Putamen (tissue), 1 donor: ENCODE data around the gene SEZ6L.

Source experiments
- DNase-seq: peaks from one replicate; pipeline ENCODE4 v3.0.0-alpha.2; 2016; ENCODE audit warnings: low spot score

The SEZ6L gene

GRCh38 chr22:26182723-26183122, 13.5 kb downstream of the SEZ6L start:
- DNase-seq = no peak

- DNase-seq = no peak
Observed at GRCh38 chr22:26185190-26185589, 15.9 kb downstream of the SEZ6L start.

GRCh38 chr22:26188341-26188740, 19.1 kb downstream of the SEZ6L start:
- DNase-seq = no peak

- no peak for DNase-seq
Observed at GRCh38 chr22:26194313-26194712, 25.1 kb downstream of the SEZ6L start.

GRCh38 chr22:26194877-26195276, 25.6 kb downstream of the SEZ6L start:
- DNase-seq = no peak

- DNase-seq = no peak
Observed at GRCh38 chr22:26196657-26197056, 27.4 kb downstream of the SEZ6L start.

GRCh38 chr22:26197425-26197824, 28.2 kb downstream of the SEZ6L start:
- peak; percentile 18 for DNase-seq

- no peak for DNase-seq
Observed at GRCh38 chr22:26199665-26200064, 30.4 kb downstream of the SEZ6L start.

- no peak for DNase-seq
Observed at GRCh38 chr22:26202280-26202924, 33.1 kb downstream of the SEZ6L start.

GRCh38 chr22:26205494-26205893, 36.2 kb downstream of the SEZ6L start:
- no peak for DNase-seq

GRCh38 chr22:26210334-26210733, 41.1 kb downstream of the SEZ6L start:
- DNase-seq = no peak

- no peak for DNase-seq
Observed at GRCh38 chr22:26213826-26214225, 44.6 kb downstream of the SEZ6L start.

GRCh38 chr22:26214466-26214865, 45.2 kb downstream of the SEZ6L start:
- DNase-seq = no peak

GRCh38 chr22:26215736-26216135, 46.5 kb downstream of the SEZ6L start:
- DNase-seq = no peak

- DNase-seq = no peak
Observed at GRCh38 chr22:26225207-26225606, 55.9 kb downstream of the SEZ6L start.

GRCh38 chr22:26226538-26227297, 57.5 kb downstream of the SEZ6L start:
- no peak for DNase-seq

- DNase-seq = no peak
Observed at GRCh38 chr22:26229910-26230309, 60.6 kb downstream of the SEZ6L start.

- DNase-seq = no peak
Observed at GRCh38 chr22:26234296-26234695, 65.0 kb downstream of the SEZ6L start.

- no peak for DNase-seq
Observed at GRCh38 chr22:26235792-26236487, 66.7 kb downstream of the SEZ6L start.

- no peak for DNase-seq
Observed at GRCh38 chr22:26236991-26237390, 67.7 kb downstream of the SEZ6L start.

GRCh38 chr22:26238596-26238995, 69.3 kb downstream of the SEZ6L start:
- DNase-seq = no peak

GRCh38 chr22:26239581-26239980, 70.3 kb downstream of the SEZ6L start:
- DNase-seq = no peak

GRCh38 chr22:26241361-26241760, 72.1 kb downstream of the SEZ6L start:
- no peak for DNase-seq
